Astrocyte (in vitro differentiated cells and primary cell): Measurements from ENCODE around the gene ZCCHC10. TPM values are rescaled to one million over a fixed set of nuclear protein-coding genes. Genes with fewer than 3 reads are reported as not detected.

ENCODE experiments used
- DNase-seq: peaks from one replicate; pipeline ENCODE4 v3.0.0-alpha.2; 2010; ENCODE audit warnings: low read depth
- FAIRE-seq: peaks from 2 replicates; lab custom pipeline; 2011; peaks lifted over from hg19 to GRCh38; lab: Jason Lieb, UNC
- H2AFZ ChIP-seq: 2 replicates; pipeline ENCODE4 v1.6.0; 2012; ENCODE audit warnings: low read depth, low read length, inconsistent platforms
- H3K27ac ChIP-seq: 2 replicates; pipeline ENCODE4 v1.5.1; 2011; ENCODE audit warnings: low read depth, low read length, inconsistent platforms
- H3K27me3 ChIP-seq: 2 replicates; pipeline ENCODE4 v1.6.0; 2011; ENCODE audit warnings: low read length, inconsistent platforms; ENCODE audit not compliant: insufficient read depth
- H3K36me3 ChIP-seq: 2 replicates; pipeline ENCODE4 v1.5.1; 2011; ENCODE audit warnings: low read length, inconsistent platforms; ENCODE audit not compliant: insufficient read depth
- H3K4me1 ChIP-seq: 2 replicates; pipeline ENCODE4 v1.5.1; 2011; ENCODE audit warnings: low read length, inconsistent platforms; ENCODE audit not compliant: insufficient read depth
- H3K4me2 ChIP-seq: 2 replicates; pipeline ENCODE4 v1.6.0; 2012; ENCODE audit warnings: low read length, inconsistent platforms
- H3K4me3 ChIP-seq: 2 replicates; pipeline ENCODE4 v1.5.1; 2011; ENCODE audit warnings: low read depth, mild to moderate bottlenecking, low read length, inconsistent platforms; ENCODE audit not compliant: insufficient read depth
- H3K79me2 ChIP-seq: 2 replicates; pipeline ENCODE4 v1.6.0; 2012; ENCODE audit warnings: mild to moderate bottlenecking, low read length, inconsistent platforms; ENCODE audit not compliant: insufficient read depth
- H3K9ac ChIP-seq: 2 replicates; pipeline ENCODE4 v1.6.0; 2012; ENCODE audit warnings: mild to moderate bottlenecking, low read length, inconsistent platforms
- H3K9me3 ChIP-seq: 2 replicates; pipeline ENCODE4 v1.5.1; 2012; ENCODE audit warnings: low read depth, mild to moderate bottlenecking, low read length, inconsistent platforms; ENCODE audit not compliant: insufficient read depth
- H4K20me1 ChIP-seq: 2 replicates; pipeline ENCODE4 v1.6.0; 2012; ENCODE audit warnings: low read length, inconsistent platforms; ENCODE audit not compliant: insufficient read depth
- H3K27ac Mint-ChIP-seq: one replicate; pipeline ENCODE4 v1.8.0; 2021; ENCODE audit warnings: mild to moderate bottlenecking, mixed read lengths; ENCODE audit not compliant: unreplicated experiment
- H3K27me3 Mint-ChIP-seq: one replicate; pipeline ENCODE4 v1.8.0; 2021; ENCODE audit warnings: low read depth, mixed read lengths; ENCODE audit not compliant: unreplicated experiment
- H3K36me3 Mint-ChIP-seq: one replicate; pipeline ENCODE4 v1.8.0; 2021; ENCODE audit warnings: low read depth, mixed read lengths; ENCODE audit not compliant: unreplicated experiment
- H3K4me1 Mint-ChIP-seq: one replicate; pipeline ENCODE4 v1.8.0; 2021; ENCODE audit warnings: low read depth, mixed read lengths; ENCODE audit not compliant: unreplicated experiment
- H3K4me3 Mint-ChIP-seq: one replicate; pipeline ENCODE4 v1.8.0; 2021; ENCODE audit warnings: mild to moderate bottlenecking, moderate library complexity, mixed read lengths; ENCODE audit not compliant: unreplicated experiment
- H3K9me3 Mint-ChIP-seq: one replicate; pipeline ENCODE4 v1.8.0; 2021; ENCODE audit warnings: mild to moderate bottlenecking, mixed read lengths; ENCODE audit not compliant: unreplicated experiment
- CTCF ChIP-seq: IDR thresholded peaks from 2 replicates; pipeline ENCODE4 v1.5.1; 2011; ENCODE audit warnings: low read depth, mild to moderate bottlenecking, inconsistent platforms, low read length, moderate library complexity; ENCODE audit not compliant: insufficient read depth
- EZH2 ChIP-seq: IDR thresholded peaks from 2 replicates; pipeline ENCODE4 v1.6.1; 2012; ENCODE audit warnings: mild to moderate bottlenecking, low read length, inconsistent platforms; ENCODE audit not compliant: insufficient read depth
- total RNA-seq: library from RNA; stranded (reverse); gene quantifications from 2 replicates; pipeline ENCODE4 v1.2.1, GENCODE V29; 2021

Gene ZCCHC10
- total RNA-seq, 1 donor from 2014 or later = 29.1 TPM

DNA sequence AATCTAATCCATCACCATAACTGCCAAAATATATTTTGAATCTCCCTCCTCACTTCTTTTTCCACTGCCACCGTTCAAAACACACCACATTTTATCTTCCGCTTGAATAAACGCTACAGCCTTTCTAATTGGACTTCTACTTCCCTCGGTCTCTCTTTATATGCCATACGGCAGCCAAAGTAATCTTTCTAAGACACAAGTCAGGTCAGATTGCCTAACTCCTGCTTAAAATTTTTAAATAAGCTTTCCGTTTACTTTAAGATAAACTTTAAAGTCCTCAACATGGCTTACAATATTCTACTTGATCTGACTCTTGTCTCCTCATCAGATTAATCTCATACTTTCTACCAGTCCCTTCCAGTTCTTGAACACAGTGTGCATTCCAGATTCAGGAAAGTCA is 72.6 kb downstream of the ZCCHC10 start:
- FAIRE-seq (no peak), DNase-seq (no peak)
- H3K4me2 ChIP-seq = no peak overlapping the region
- H2AFZ ChIP-seq = no peak overlapping the region
- H3K4me1 Mint-ChIP-seq = peaks cover 14% of the 10 kb centered on the region
- H3K27ac Mint-ChIP-seq = peak overlapping the region; percentile 56
- H3K27ac ChIP-seq = no peak overlapping the region
- TF ChIP-seq EZH2 (no peak), CTCF (no peak)
- no peaks in the 10 kb centered on the region for H3K27me3 ChIP-seq
- H3K36me3 Mint-ChIP-seq = peaks cover 16% of the 10 kb centered on the region
- no peak overlapping the region for H3K4me3 ChIP-seq
- H3K4me3 Mint-ChIP-seq = no peak overlapping the region
- H3K9me3 ChIP-seq = no peaks in the 10 kb centered on the region
- no peak overlapping the region for H3K9ac ChIP-seq
- no peaks in the 10 kb centered on the region for H3K27me3 Mint-ChIP-seq
- peaks cover 5% of the 10 kb centered on the region for H3K36me3 ChIP-seq
- H3K79me2 ChIP-seq = peaks cover 96% of the 10 kb centered on the region
- peaks cover 95% of the 10 kb centered on the region for H4K20me1 ChIP-seq
- no peaks in the 10 kb centered on the region for H3K9me3 Mint-ChIP-seq
- peaks cover under 1% of the 10 kb centered on the region for H3K4me1 ChIP-seq

DNA sequence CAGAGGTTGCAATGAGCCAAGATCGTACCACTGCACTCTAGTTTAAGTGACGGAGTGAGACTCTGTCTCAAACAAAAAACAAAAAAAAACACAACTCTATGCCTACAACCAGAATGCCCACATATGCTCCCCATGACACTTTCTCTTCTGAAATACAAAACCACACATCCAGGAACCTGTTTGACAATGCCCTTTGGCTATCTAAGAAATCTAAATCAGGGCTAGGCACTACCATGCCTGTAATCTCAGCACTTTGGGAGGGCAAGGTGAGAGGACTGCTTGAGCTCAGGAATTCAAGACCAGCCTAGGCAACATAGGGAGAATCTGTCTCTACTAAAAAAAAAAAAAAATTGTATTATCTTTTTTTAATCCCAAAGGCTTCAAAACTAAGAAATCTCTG is 73.5 kb downstream of the ZCCHC10 start:
- Histone ChIP-seq H3K4me1 (peaks cover 8% of the 10 kb centered on the region), H3K9me3 (no peaks in the 10 kb centered on the region), H4K20me1 (peaks cover 95% of the 10 kb centered on the region), H3K36me3 (peaks cover 5% of the 10 kb centered on the region), H3K27ac (no peak overlapping the region), H2AFZ (no peak overlapping the region), H3K9ac (no peak overlapping the region), H3K27me3 (no peaks in the 10 kb centered on the region), H3K79me2 (peaks cover 96% of the 10 kb centered on the region), H3K4me3 (no peak overlapping the region), H3K4me2 (no peak overlapping the region)
- TF ChIP-seq CTCF (no peak), EZH2 (no peak)
- Mint-ChIP-seq H3K4me1 (peaks cover 16% of the 10 kb centered on the region), H3K27ac (peak overlapping the region; percentile 38), H3K27me3 (no peaks in the 10 kb centered on the region), H3K4me3 (peak overlapping the region; percentile 57), H3K36me3 (peaks cover 16% of the 10 kb centered on the region), H3K9me3 (no peaks in the 10 kb centered on the region)
- no peak for DNase-seq
- no peak for FAIRE-seq

DNA sequence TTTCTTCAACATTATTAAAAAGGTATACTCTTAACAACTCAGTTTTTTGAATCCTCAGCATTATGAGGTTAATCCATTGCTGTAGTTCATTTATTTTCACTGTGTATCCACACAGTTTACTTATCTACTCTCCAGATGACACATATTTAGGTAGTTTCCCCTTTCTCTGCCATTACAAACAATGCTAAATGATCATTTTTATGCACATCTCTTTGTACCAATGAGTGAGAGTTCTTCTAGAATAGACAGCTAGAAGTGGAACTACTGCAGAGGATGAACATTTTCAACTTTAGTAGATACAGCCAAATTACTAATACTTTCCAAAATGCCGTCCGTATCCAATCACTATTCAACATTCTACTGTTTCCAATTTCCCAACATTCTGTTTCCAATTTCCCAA is 74.5 kb downstream of the ZCCHC10 start:
- FAIRE-seq = no peak
- peaks cover 12% of the 10 kb centered on the region for H3K4me1 ChIP-seq
- H3K4me2 ChIP-seq = no peak overlapping the region
- Mint-ChIP-seq H3K4me3 (no peak overlapping the region), H3K4me1 (peaks cover 25% of the 10 kb centered on the region), H3K27ac (no peak overlapping the region), H3K9me3 (no peaks in the 10 kb centered on the region), H3K27me3 (no peaks in the 10 kb centered on the region), H3K36me3 (peaks cover 16% of the 10 kb centered on the region)
- peaks cover 5% of the 10 kb centered on the region for H3K36me3 ChIP-seq
- no peak for DNase-seq
- H3K79me2 ChIP-seq = peaks cover 96% of the 10 kb centered on the region
- H3K4me3 ChIP-seq = no peak overlapping the region
- H3K9me3 ChIP-seq = no peaks in the 10 kb centered on the region
- H4K20me1 ChIP-seq = peaks cover 95% of the 10 kb centered on the region
- H3K9ac ChIP-seq = no peak overlapping the region
- H3K27me3 ChIP-seq = no peaks in the 10 kb centered on the region
- H3K27ac ChIP-seq = no peak overlapping the region
- H2AFZ ChIP-seq = no peak overlapping the region
- TF ChIP-seq CTCF (no peak), EZH2 (no peak)
